NCI-H2107 treated with DMSO at 0.1 percent for 48 hours (cell line): ENCODE measurements around the gene NEK10.
"Not testable (repeated sequence)": the region's sequence is repeated elsewhere in the genome, so short reads cannot be mapped to it uniquely, and the experiment has no call there.

ENCODE experiments used
- DNase-seq: peaks from one replicate; lab custom pipeline; 2025; ENCODE audit not compliant: unreplicated experiment; lab: John Stamatoyannopoulos, UW

NEK10 gene

GRCh38 chr3:27354588-27355203 lies 14.5 kb downstream of the NEK10 start:
- no peak for DNase-seq

GRCh38 chr3:27354161-27354560 lies 15.0 kb downstream of the NEK10 start:
- no peak for DNase-seq

GRCh38 chr3:27353221-27353620 lies 16.0 kb downstream of the NEK10 start:
- no peak for DNase-seq

GRCh38 chr3:27352047-27352446 lies 17.1 kb downstream of the NEK10 start:
- DNase-seq = no peak

GRCh38 chr3:27349832-27350231 lies 19.4 kb downstream of the NEK10 start:
- no peak for DNase-seq

GRCh38 chr3:27345959-27346865 lies 23.0 kb downstream of the NEK10 start:
- no peak for DNase-seq

- DNase-seq = no peak
Observed at GRCh38 chr3:27345493-27345892, 23.7 kb downstream of the NEK10 start.

DNA sequence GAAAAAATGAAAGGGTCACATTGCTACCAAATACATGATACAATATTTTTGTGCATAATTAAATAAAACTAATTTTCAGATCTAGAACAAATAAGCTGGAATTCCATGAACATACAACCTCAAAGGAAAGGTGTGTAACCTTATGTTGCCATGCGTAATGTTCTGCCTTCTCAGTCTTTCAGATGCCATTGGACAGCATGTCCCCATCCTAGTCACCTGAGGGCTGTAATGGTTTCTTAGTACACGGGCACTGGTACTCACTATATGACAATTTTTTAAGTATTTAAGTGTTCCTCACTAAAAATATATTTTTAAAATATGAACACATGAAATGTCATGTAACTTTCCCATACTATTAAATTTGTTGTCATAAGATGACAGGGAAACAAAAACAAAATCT lies 24.1 kb downstream of the NEK10 start:
- DNase-seq = no peak

GRCh38 chr3:27344192-27344591 lies 25.0 kb downstream of the NEK10 start:
- DNase-seq = no peak

DNA sequence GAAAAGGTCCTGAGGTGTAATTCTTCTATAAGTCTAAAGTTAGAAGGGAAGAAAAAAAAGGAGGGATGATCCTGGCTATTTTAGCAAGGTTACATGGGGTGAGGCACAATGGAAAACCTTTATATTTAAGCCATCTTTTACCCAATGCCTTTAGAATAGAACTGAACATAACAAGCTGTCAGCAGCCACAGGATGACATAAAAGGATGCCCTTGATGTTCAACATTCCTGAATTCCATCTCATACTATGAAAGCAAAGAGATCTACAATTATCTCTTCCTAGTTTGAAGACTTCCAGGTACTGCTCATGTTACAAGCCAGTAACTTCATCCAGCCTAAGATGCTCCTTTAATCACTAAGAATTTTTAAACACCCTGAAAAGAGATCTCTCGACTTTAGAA lies 26.9 kb downstream of the NEK10 start:
- DNase-seq = no peak

DNA sequence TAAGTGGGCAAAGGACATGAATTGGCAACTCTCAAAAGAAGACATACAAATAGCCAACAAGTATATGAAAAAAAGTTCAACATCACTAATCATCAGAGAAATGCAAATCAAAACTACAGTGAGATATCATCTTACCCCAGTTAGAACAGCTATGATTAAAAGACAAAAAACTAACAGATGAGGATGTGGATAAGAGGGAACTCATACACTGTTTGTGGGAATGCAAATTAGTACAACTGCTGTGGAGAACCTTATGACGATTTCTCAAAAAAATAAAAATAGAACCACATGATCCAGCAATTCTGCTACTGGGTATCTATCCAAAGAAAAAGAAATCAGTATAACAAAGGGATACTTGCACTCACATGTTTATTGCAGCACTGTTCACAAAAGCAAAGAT lies 28.6 kb downstream of the NEK10 start:
- no peak for DNase-seq

GRCh38 chr3:27335571-27335970 lies 33.6 kb downstream of the NEK10 start:
- no peak for DNase-seq

DNA sequence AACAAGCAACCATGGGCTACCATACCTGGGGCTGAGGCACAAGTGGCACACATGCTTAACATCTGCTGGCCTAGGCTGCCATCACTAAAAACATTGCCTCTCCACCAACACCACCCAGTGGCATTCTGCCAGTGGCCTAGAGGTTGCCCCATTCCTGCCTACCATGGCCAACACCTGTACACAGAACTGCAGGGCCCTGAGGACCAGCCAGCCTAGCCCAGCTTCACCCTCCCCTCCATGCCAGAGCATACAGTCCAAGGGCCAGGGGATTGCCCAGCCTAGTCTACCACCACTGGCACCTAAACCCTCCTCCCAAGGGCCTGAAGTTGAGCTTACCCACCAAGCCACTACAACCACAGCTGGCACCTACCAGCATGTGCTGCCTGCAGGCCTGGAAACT lies 35.3 kb downstream of the NEK10 start:
- DNase-seq = no peak

GRCh38 chr3:27328982-27329762 lies 40.0 kb downstream of the NEK10 start:
- not testable (repeated sequence) for DNase-seq

- no peak for DNase-seq
Observed at GRCh38 chr3:27326629-27327545, 42.3 kb downstream of the NEK10 start.

GRCh38 chr3:27326202-27326601 lies 43.0 kb downstream of the NEK10 start:
- DNase-seq = no peak

- DNase-seq = no peak
Observed at GRCh38 chr3:27325419-27325818, 43.8 kb downstream of the NEK10 start.

GRCh38 chr3:27324686-27325085 lies 44.5 kb downstream of the NEK10 start:
- no peak for DNase-seq

- no peak for DNase-seq
Observed at GRCh38 chr3:27323087-27323570, 46.1 kb downstream of the NEK10 start.

DNA sequence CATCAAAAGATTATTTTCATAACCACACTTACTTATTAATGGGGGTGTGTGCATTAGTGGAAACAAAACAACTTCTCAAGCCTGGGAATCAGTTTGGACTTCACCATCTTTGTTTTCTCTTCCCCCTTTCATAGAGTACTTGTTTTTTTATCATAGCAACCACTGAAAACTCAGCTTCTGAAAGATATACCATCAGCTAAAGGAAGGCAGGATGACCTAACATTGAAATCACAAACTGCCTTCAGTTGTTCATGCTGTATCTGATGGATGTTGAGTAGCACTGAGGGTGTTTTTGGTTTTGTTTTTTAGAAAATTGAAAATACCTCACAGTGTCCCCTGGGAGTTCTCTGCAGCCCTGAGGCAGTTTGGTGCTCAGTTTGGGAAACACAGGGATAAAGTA lies 46.5 kb downstream of the NEK10 start:
- no peak for DNase-seq
